Measurements from ENCODE around the gene HINT3. TPM values are rescaled to one million over a fixed set of nuclear protein-coding genes. Genes with fewer than 3 reads are reported as not detected.

Gene HINT3
- total and polyA plus RNA-seq, 2 of the 13 experiments (the other 11 are each of a cell fraction or from before 2014, with no cell fraction given), result 3.1 to 22.8 TPM

GRCh38 chr6:126010040-126010439 lies 53.5 kb downstream of the HINT3 start (continued):
- TF ChIP-seq RELA (CRISPR knock-in tag; IDR thresholded peaks at IDR 0.05), result no peak

GRCh38 chr6:126015863-126016262 lies 59.3 kb downstream of the HINT3 start:
- ChIA-PET CTCF (ENCODE audit: low intra/inter-chr PET ratio, low total read pairs) (no interaction called here), POLR2A (no interaction called here)
- intact Hi-C loops (cut with micrococcal nuclease; ENCODE audit: unreplicated experiment), result no loop called here

GRCh38 chr6:126016591-126016990 lies 60.0 kb downstream of the HINT3 start:
- no peak for DNase-seq (ENCODE audit: low spot score)
- H3K4me3 ChIP-seq (replicated peaks in 1 of 3; ENCODE audit: insufficient read depth in 1 of 3, low read depth in 2 of 3, low read length in 3 of 3), result no peak overlapping the region
- ATAC-seq, result no peak
- TF ChIP-seq U2AF2 (IDR thresholded peaks at IDR 0.05; ENCODE audit: low read depth, low read length), result no peak
- TF ChIP-seq ZNF784 (CRISPR knock-in tag; IDR thresholded peaks at IDR 0.05; ENCODE audit: borderline replicate concordance), result no peak
- TF ChIP-seq ZNF496 (CRISPR knock-in tag; IDR thresholded peaks at IDR 0.05; ENCODE audit: insufficient replicate concordance), result no peak
- no peak for TF ChIP-seq ZNF567 (CRISPR knock-in tag; IDR thresholded peaks at IDR 0.05; ENCODE audit: borderline replicate concordance)
- TF ChIP-seq ZNF724P (CRISPR knock-in tag; IDR thresholded peaks at IDR 0.05; ENCODE audit: borderline replicate concordance), result no peak
- TF ChIP-seq ZNF382 (CRISPR knock-in tag; IDR thresholded peaks at IDR 0.05; ENCODE audit: borderline replicate concordance), result no peak
- TF ChIP-seq SP2 (CRISPR knock-in tag; IDR thresholded peaks at IDR 0.05), result no peak
- TF ChIP-seq ZNF501 (CRISPR knock-in tag; IDR thresholded peaks at IDR 0.05), result no peak
- H3K9me3 ChIP-seq (ENCODE audit: low read length), result no peaks in the 10 kb centered on the region
- H3K4me2 ChIP-seq (ENCODE audit: low read depth, low read length), result no peak overlapping the region
- H3K9ac ChIP-seq (ENCODE audit: insufficient read depth, low read depth, low read length), result no peak overlapping the region
- peaks cover 27 to 67% of the 10 kb centered on the region in 2 experiments for H3K36me3 ChIP-seq (replicated peaks in 1 of 2; ENCODE audit: control insufficient read depth in 1 of 2, insufficient read depth in 2 of 2, low read length in 2 of 2)
- intact Hi-C loops (cut with micrococcal nuclease; ENCODE audit: unreplicated experiment) (no loop called here), in situ Hi-C loops (cut with HindIII; ENCODE audit: extremely low pct_ligation_motif_present, low pct_unique_long_range_greater_than_20kb) (no loop called here)
- FAIRE-seq, result no peak
- no peak overlapping the region for H3K27ac ChIP-seq (ENCODE audit: extremely low read length, insufficient read depth, low read length)
- ChIA-PET CTCF (ENCODE audit: low intra/inter-chr PET ratio, low total read pairs) (no interaction called here), POLR2A (no interaction called here)
- 96% methylated on average over 2 of the region's 2 CpGs for WGBS (ENCODE audit: low lambda C conversion rate)
- no peaks in the 10 kb centered on the region for H3K4me1 ChIP-seq (ENCODE audit: insufficient read depth, low read length)
- no peaks in the 10 kb centered on the region for H3K79me2 ChIP-seq (ENCODE audit: insufficient read depth, low read length)
- no TSS peak for BruUV-seq (replicated peaks)
- no peaks in the 10 kb centered on the region for H3K27me3 ChIP-seq (ENCODE audit: control insufficient read depth in 1 of 2, insufficient read depth in 2 of 2, low read length in 2 of 2)
- H2AFZ ChIP-seq (ENCODE audit: low read length), result no peak overlapping the region
- no peaks in the 10 kb centered on the region for H4K20me1 ChIP-seq (ENCODE audit: insufficient read depth, low read length)

More at GRCh38 chr6:126015863-126016262, 59.3 kb downstream of the HINT3 start:
- Histone ChIP-seq H3K9me3 (ENCODE audit: low read length) (no peaks in the 10 kb centered on the region), H3K79me2 (ENCODE audit: insufficient read depth, low read length) (no peaks in the 10 kb centered on the region), H3K36me3 (replicated peaks in 1 of 2; ENCODE audit: control insufficient read depth in 1 of 2, insufficient read depth in 2 of 2, low read length in 2 of 2) (peaks cover 26 to 66% of the 10 kb centered on the region in 2 experiments), H2AFZ (ENCODE audit: low read length) (no peak overlapping the region), H4K20me1 (ENCODE audit: insufficient read depth, low read length) (no peaks in the 10 kb centered on the region), H3K4me2 (ENCODE audit: low read depth, low read length) (no peak overlapping the region), H3K27ac (ENCODE audit: extremely low read length, insufficient read depth, low read length) (no peak overlapping the region), H3K27me3 (ENCODE audit: control insufficient read depth in 1 of 2, insufficient read depth in 2 of 2, low read length in 2 of 2) (no peaks in the 10 kb centered on the region), H3K4me3 (replicated peaks in 1 of 3; ENCODE audit: insufficient read depth in 1 of 3, low read depth in 2 of 3, low read length in 3 of 3) (no peak overlapping the region), H3K9ac (ENCODE audit: insufficient read depth, low read depth, low read length) (no peak overlapping the region), H3K4me1 (ENCODE audit: insufficient read depth, low read length) (no peaks in the 10 kb centered on the region)
- WGBS (ENCODE audit: low lambda C conversion rate), result 91% methylated on average over 1 of the region's 1 CpG
- in situ Hi-C loops (cut with HindIII; ENCODE audit: extremely low pct_ligation_motif_present, low pct_unique_long_range_greater_than_20kb), result no loop called here
- no TSS peak for BruUV-seq (replicated peaks)
- ATAC-seq, result no peak
- no peak for DNase-seq (ENCODE audit: low spot score)
- no peak for TF ChIP-seq ZNF790 (CRISPR knock-in tag; IDR thresholded peaks at IDR 0.05; ENCODE audit: borderline replicate concordance)
- TF ChIP-seq TEAD2 (CRISPR knock-in tag; IDR thresholded peaks at IDR 0.05), result no peak
- TF ChIP-seq ZNF253 (CRISPR knock-in tag; IDR thresholded peaks at IDR 0.05; ENCODE audit: borderline replicate concordance), result no peak
- peak; percentile 2; the same call in 1 of the 2 replicates for TF ChIP-seq ATF7 (IDR thresholded peaks at IDR 0.05)
- no peak for TF ChIP-seq ATF7 (CRISPR knock-in tag; IDR thresholded peaks at IDR 0.05)
- no peak for TF ChIP-seq ZNF207 (IDR thresholded peaks at IDR 0.05; ENCODE audit: borderline replicate concordance)
- no peak for FAIRE-seq
